Esophagus muscularis mucosa (tissue), 4 donors: ENCODE measurements around the gene ZER1. TPM values are rescaled to one million over a fixed set of nuclear protein-coding genes. Genes with fewer than 3 reads are reported as not detected.

Experiments
- DNase-seq: peaks from one replicate; pipeline ENCODE4 v3.0.0-alpha.2; 2017; ENCODE audit errors: extremely low spot score
- H3K27ac ChIP-seq, 4 donors: fragments of 200-600 bp; sonication (generic); replicated peaks in 1 of 4; 1 replicate in 3 of 4; 2 replicates in 1 of 4; pipeline ENCODE4 v1.5.1; 2016 to 2019; ENCODE audit warnings: mild to moderate bottlenecking in 1 of 4
- H3K27me3 ChIP-seq, 4 donors: fragments of 200-600 bp; sonication (generic); one replicate each; pipeline versions ENCODE4 v1.5.1 to v1.6.0; 2016 to 2019
- H3K36me3 ChIP-seq, 4 donors: fragments of 200-600 bp; sonication (generic); one replicate each; pipeline ENCODE4 v1.5.1; 2016 to 2019
- H3K4me1 ChIP-seq, 4 donors: fragments of 200-600 bp; sonication (generic); one replicate each; pipeline ENCODE4 v1.5.1; 2016 to 2019
- H3K4me3 ChIP-seq, 4 donors: fragments of 200-600 bp; sonication (generic); 1 replicate in 2 of 4; 2 replicates in 2 of 4; pipeline ENCODE4 v1.5.1; 2016 to 2019; ENCODE audit warnings: mild to moderate bottlenecking in 4 of 4, moderate library complexity in 1 of 4
- H3K9me3 ChIP-seq, 4 donors: fragments of 200-600 bp; sonication (generic); 1 replicate in 3 of 4; 2 replicates in 1 of 4; pipeline ENCODE4 v1.5.1; 2016 to 2019
- CTCF ChIP-seq, 3 experiments: fragments of 200-600 bp in 2 of 3; fragments of 450-650 bp in 1 of 3; sonication (generic) in 2 of 3; IDR thresholded peaks; one replicate each; pipeline ENCODE4 v1.5.1; 2017 to 2019; ENCODE audit warnings: antibody characterized with exemption in 3 of 3, mild to moderate bottlenecking in 2 of 3, moderate library complexity in 1 of 3
- EP300 ChIP-seq: sonication (generic); formaldehyde crosslinking; IDR thresholded peaks from one replicate; pipeline ENCODE4 v1.6.1; 2017; ENCODE audit warnings: antibody characterized with exemption
- POLR2A ChIP-seq: fragments of 450-650 bp; IDR thresholded peaks from one replicate; pipeline ENCODE4 v1.6.1; 2017; ENCODE audit warnings: antibody characterized with exemption, moderate library complexity, mild to moderate bottlenecking, low read depth
- POLR2AphosphoS5 ChIP-seq, 2 donors: sonication (generic); formaldehyde crosslinking; IDR thresholded peaks; one replicate each; pipeline ENCODE4 v1.6.1; 2017; ENCODE audit warnings: antibody characterized with exemption in 2 of 2
- WGBS: methylation state at CpG from one replicate; pipeline ENCODE4 v1.1.5; 2018; 5-methylcytosine and 5-hydroxymethylcytosine counted together
- intact Hi-C: fragments of 100-400 bp; cut with DNase I; formaldehyde crosslinking; loops from one replicate; pipeline ENCODE4 v1.15.1; 2023
- total RNA-seq, 4 donors: library from RNA; depleted of rRNA; stranded (reverse); fragments of >200 nt; gene quantifications; one replicate each; pipeline versions ENCODE4 v1.1.0 to v1.2.1, GENCODE V29; 2016

Gene ZER1
- total RNA-seq, 4 donors from 2014 or later: 56.5 to 114 (median 79.4) TPM

- H3K9me3 ChIP-seq: peaks cover 0 to 5% (median 0%) of the 10 kb centered on the region in 4 donors
- H3K4me1 ChIP-seq: peaks cover 27 to 41% (median 32%) of the 10 kb centered on the region in 4 donors
- 2% methylated on average over 23 of the region's 28 CpGs for WGBS
- H3K36me3 ChIP-seq: peaks cover 0 to 12% (median 9%) of the 10 kb centered on the region in 4 donors
- H3K27me3 ChIP-seq: no peaks in the 10 kb centered on the region
- TF ChIP-seq POLR2A: no peak
- TF ChIP-seq EP300: no peak
- TF ChIP-seq POLR2AphosphoS5 (IDR thresholded peaks at IDR 0.05): no peak
- no peak for TF ChIP-seq CTCF (IDR thresholded peaks at IDR 0.05)
- intact Hi-C loops: no loop called here
- H3K27ac ChIP-seq: peak overlapping the region; percentile 89 to 94 (median 92)
- H3K4me3 ChIP-seq: peak overlapping the region; percentile 76 to 98 (median 86)
- DNase-seq: no peak
Observed at GRCh38 chr9:128771094-128771721, 519 bp downstream of the ZER1 start.

- H3K27me3 ChIP-seq: no peaks in the 10 kb centered on the region
- intact Hi-C loops: no loop called here
- peak overlapping the region; percentile 76 to 98 (median 86) for H3K4me3 ChIP-seq
- TF ChIP-seq POLR2AphosphoS5 (IDR thresholded peaks at IDR 0.05) (no peak), CTCF (IDR thresholded peaks at IDR 0.05) (no peak), POLR2A (no peak), EP300 (no peak)
- H3K27ac ChIP-seq: peak overlapping the region; percentile 89 to 94 (median 92)
- H3K9me3 ChIP-seq: no peaks in the 10 kb centered on the region
- DNase-seq: no peak
- H3K4me1 ChIP-seq: peaks cover 27 to 41% (median 34%) of the 10 kb centered on the region in 4 donors
- H3K36me3 ChIP-seq: peaks cover 0 to 17% (median 9%) of the 10 kb centered on the region in 4 donors
- WGBS: 76% methylated on average over 11 of the region's 11 CpGs
Observed at GRCh38 chr9:128770286-128771030, 1.3 kb downstream of the ZER1 start.

GRCh38 chr9:128768606-128769005, 3.1 kb downstream of the ZER1 start:
- TF ChIP-seq EP300: no peak
- no peak for TF ChIP-seq POLR2A
- TF ChIP-seq POLR2AphosphoS5 (IDR thresholded peaks at IDR 0.05): no peak
- no peak for TF ChIP-seq CTCF (IDR thresholded peaks at IDR 0.05)
- H3K36me3 ChIP-seq: peaks cover 0 to 32% (median 9%) of the 10 kb centered on the region in 4 donors
- H3K9me3 ChIP-seq: no peaks in the 10 kb centered on the region
- no peak overlapping the region for H3K4me3 ChIP-seq
- no peak overlapping the region for H3K27ac ChIP-seq
- DNase-seq: no peak
- no peaks in the 10 kb centered on the region for H3K27me3 ChIP-seq
- 83% methylated on average over 5 of the region's 6 CpGs for WGBS
- intact Hi-C loops: no loop called here
- peaks cover 27 to 49% (median 34%) of the 10 kb centered on the region in 4 donors for H3K4me1 ChIP-seq

- TF ChIP-seq POLR2AphosphoS5 (IDR thresholded peaks at IDR 0.05) (no peak), EP300 (no peak)
- peaks cover 0 to 32% (median 9%) of the 10 kb centered on the region in 4 donors for H3K36me3 ChIP-seq
- peaks cover 22 to 49% (median 31%) of the 10 kb centered on the region in 4 donors for H3K4me1 ChIP-seq
- intact Hi-C loops: no loop called here
- H3K27ac ChIP-seq: no peak overlapping the region
- no peak for DNase-seq
- 88% methylated on average over 3 of the region's 3 CpGs for WGBS
- H3K9me3 ChIP-seq: no peaks in the 10 kb centered on the region
- no peaks in the 10 kb centered on the region for H3K27me3 ChIP-seq
- H3K4me3 ChIP-seq: no peak overlapping the region
Observed at GRCh38 chr9:128765499-128765898, 6.2 kb downstream of the ZER1 start.

GRCh38 chr9:128764361-128764760, 7.4 kb downstream of the ZER1 start:
- intact Hi-C loops: no loop called here
- WGBS: 85% methylated on average over 6 of the region's 6 CpGs
- Histone ChIP-seq H3K27me3 (no peaks in the 10 kb centered on the region), H3K27ac (no peak overlapping the region), H3K9me3 (no peaks in the 10 kb centered on the region), H3K4me3 (no peak overlapping the region), H3K4me1 (peaks cover 15 to 38% (median 20%) of the 10 kb centered on the region in 4 donors), H3K36me3 (peaks cover 0 to 32% (median 9%) of the 10 kb centered on the region in 4 donors)
- TF ChIP-seq POLR2AphosphoS5 (IDR thresholded peaks at IDR 0.05) (no peak), CTCF (IDR thresholded peaks at IDR 0.05) (no peak), EP300 (no peak), POLR2A (no peak)
- DNase-seq: no peak
